Medulla oblongata (tissue), 1 donor: ENCODE data around the gene UFD1.

Experiments used
- DNase-seq: peaks from one replicate; pipeline ENCODE4 v3.0.0-alpha.2; 2015; ENCODE audit errors: extremely low spot score

The UFD1 gene

GRCh38 chr22:19478901-19479354, at the start of gene UFD1:
UFD1 (minus strand) TSS chr22:19479193; CDS start chr22:19479085, 108 bp downstream.
- DNase-seq: peak; percentile 78

GRCh38 chr22:19527861-19528417, 48.9 kb upstream of the UFD1 start:
- DNase-seq: no peak

- DNase-seq: no peak
Observed at GRCh38 chr22:19527321-19527721, 48.3 kb upstream of the UFD1 start.

- no peak for DNase-seq
Observed at GRCh38 chr22:19526702-19527111, 47.7 kb upstream of the UFD1 start.

GRCh38 chr22:19526076-19526701, 47.2 kb upstream of the UFD1 start:
- no peak for DNase-seq

GRCh38 chr22:19525666-19526065, 46.7 kb upstream of the UFD1 start:
- no peak for DNase-seq

GRCh38 chr22:19525116-19525660, 46.2 kb upstream of the UFD1 start:
- no peak for DNase-seq

- DNase-seq: peak; percentile 13
Observed at GRCh38 chr22:19524170-19525115, 45.5 kb upstream of the UFD1 start, which contains the start of gene CLDN5. CLDN5 (minus strand) TSS chr22:19524410; CDS start chr22:19524255, 155 bp downstream.

- no peak for DNase-seq
Observed at GRCh38 chr22:19523240-19524169, 44.5 kb upstream of the UFD1 start.

GRCh38 chr22:19522881-19523239, 43.9 kb upstream of the UFD1 start:
- peak; percentile 8 for DNase-seq

GRCh38 chr22:19522190-19522880, 43.3 kb upstream of the UFD1 start:
- peak; percentile 72 for DNase-seq

- no peak for DNase-seq
Observed at GRCh38 chr22:19520566-19521305, 41.7 kb upstream of the UFD1 start.

GRCh38 chr22:19520007-19520406, 41.0 kb upstream of the UFD1 start:
- DNase-seq: no peak

GRCh38 chr22:19519041-19519926, 40.3 kb upstream of the UFD1 start:
- no peak for DNase-seq

GRCh38 chr22:19518635-19519034, 39.6 kb upstream of the UFD1 start:
- DNase-seq: no peak

GRCh38 chr22:19517919-19518611, 39.1 kb upstream of the UFD1 start:
- DNase-seq: no peak

GRCh38 chr22:19517171-19517500, 38.1 kb upstream of the UFD1 start:
- DNase-seq: no peak
